ENCODE results near the gene PPP2R3A. TPM values are rescaled to one million over a fixed set of nuclear protein-coding genes. Genes with fewer than 3 reads are reported as not detected.

PPP2R3A gene
- total RNA-seq, 1 donor from 2014 or later: not detected

DNA sequence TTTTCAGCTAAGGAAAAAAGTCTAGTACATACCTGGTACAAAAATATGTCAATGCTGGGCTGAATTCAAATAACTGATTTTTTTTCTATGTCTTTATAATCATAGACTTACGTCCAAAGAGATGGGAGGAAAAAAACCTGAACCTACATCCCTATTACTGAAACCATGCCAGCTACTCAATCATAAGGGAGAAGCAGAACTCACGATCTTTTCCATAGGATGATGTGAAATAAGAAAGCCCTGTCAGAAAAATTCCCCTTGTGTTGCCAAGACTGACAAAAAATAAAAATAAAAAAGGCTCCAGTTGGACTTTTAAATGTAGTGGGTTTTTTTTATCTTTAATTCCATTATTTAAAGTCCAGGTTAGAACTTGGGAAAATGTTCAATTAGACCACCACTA is 227.3 kb downstream of the PPP2R3A start:
- intact Hi-C loops (cut with micrococcal nuclease): loop anchor here (1.0 to 10.0 kb wide), 4 partner anchors 56 to 822 kb away; no protein-coding TSS in a partner anchor

DNA sequence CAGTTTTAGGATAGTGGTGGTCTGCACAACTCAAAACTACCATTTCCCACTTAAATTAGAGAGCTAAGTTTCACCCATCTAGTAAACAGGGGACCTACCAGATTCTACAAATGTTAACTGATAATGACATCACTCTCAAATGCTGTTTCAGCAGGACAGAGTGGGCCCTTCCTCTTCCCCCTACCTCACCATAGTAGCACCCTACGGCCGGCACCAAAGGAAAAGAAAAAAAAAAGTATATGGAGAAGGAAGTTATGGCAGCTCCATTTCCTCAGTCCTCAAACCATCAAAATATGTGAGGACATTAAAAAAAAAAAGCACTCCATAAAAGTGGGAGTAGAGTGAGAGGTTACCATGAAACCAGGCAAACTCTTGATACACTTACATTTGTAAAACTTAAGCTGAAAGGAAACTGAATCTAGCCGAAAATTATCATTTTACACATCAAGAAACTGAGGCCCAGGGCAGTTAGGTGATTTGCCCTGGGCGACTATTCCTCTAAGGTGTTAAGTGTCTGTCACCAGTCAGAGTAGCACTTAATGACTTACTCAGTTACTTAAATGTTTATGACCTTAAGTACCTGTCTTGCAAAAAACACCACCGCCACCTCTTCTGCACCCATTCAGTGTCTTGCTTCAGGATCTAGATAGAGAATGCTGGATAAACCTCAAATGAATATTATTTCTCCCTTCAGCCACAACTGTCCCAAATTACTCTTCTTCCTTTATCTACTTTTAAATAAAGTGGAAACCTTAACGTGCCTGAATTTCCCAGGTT is 227.9 kb downstream of the PPP2R3A start:
- intact Hi-C loops (cut with micrococcal nuclease): loop anchor here (1.0 to 10.0 kb wide), 4 partner anchors 56 to 821 kb away; no protein-coding TSS in a partner anchor

DNA sequence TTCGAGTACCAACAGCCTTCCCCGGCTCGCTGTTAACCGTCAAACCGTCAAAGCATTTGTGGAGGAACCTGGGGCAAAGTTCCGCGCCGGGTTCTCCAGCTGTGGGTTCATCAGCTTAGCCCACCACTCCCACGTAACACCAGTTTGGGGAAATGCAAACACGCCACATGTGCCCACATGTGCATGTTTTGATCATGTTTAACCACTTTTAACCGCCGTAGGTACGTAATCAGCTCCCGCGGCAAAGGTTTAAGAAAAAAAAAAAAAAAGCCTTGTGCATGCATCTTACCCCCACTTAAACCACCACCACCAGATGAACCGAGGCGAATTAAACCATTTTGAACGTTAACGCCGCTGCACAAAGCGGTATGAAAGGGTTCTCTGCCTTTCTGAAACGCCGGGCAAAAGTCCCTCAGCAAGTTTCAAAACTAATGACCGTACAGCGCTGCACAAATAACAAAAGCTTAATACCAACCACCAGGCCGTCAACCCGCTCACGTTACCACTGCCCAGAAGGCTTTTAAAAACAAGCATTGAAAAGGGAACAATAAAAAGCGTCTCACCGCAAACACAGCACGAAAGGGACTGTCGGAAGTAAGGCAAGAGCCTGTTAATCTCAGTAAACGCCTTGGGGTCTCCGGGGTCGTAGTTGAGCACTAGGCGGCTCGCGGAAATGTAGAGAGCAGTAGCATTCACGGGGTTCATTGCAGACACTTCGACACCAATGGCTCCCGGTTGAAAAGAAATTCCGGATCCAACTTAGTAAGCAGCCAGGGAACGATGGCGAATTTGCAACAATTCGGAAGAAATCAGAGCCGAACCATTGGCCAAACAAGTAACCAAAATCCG is 229.1 kb downstream of the PPP2R3A start:
- intact Hi-C loops (cut with micrococcal nuclease): loop anchor here (5.0 to 10.0 kb wide), 4 partner anchors 57 to 1993 kb away; partner anchors contain the start of gene ARMC8

- intact Hi-C loops (cut with micrococcal nuclease): loop anchor here (1.0 to 10.0 kb wide), 7 partner anchors 55 to 1992 kb away; partner anchors contain the start of genes ARMC8, NCK1, PCCB and STAG1
Observed at GRCh38 chr3:136195258-136196063, 229.9 kb downstream of the PPP2R3A start.

DNA sequence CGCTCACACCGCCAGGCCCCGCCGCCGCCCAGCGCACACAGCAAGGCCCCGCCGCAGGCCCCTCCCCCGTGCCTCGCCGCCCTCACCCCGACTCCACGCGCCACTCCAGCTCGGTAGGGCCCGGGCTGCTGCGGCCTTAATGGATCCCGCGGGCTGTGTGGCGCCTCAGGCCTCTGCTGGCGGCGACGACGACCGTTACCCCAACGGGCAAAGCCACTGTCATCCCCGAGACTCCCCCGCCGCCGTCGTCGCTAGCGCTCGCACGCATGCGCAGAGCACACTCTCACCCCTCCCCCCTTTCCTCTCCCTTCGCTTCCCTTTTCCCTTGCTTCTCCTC is 230.5 kb downstream of the PPP2R3A start, which contains the start of gene MSL2:
Gene MSL2, minus strand, starts transcription at position 272 of the 337 bp plus-strand sequence. CDS start 1,222 bp downstream, outside the sequence.
- intact Hi-C loops (cut with micrococcal nuclease): loop anchor here (1.0 to 10.0 kb wide), 7 partner anchors 54 to 1991 kb away; partner anchors contain the start of genes ARMC8, NCK1, PCCB and STAG1

DNA sequence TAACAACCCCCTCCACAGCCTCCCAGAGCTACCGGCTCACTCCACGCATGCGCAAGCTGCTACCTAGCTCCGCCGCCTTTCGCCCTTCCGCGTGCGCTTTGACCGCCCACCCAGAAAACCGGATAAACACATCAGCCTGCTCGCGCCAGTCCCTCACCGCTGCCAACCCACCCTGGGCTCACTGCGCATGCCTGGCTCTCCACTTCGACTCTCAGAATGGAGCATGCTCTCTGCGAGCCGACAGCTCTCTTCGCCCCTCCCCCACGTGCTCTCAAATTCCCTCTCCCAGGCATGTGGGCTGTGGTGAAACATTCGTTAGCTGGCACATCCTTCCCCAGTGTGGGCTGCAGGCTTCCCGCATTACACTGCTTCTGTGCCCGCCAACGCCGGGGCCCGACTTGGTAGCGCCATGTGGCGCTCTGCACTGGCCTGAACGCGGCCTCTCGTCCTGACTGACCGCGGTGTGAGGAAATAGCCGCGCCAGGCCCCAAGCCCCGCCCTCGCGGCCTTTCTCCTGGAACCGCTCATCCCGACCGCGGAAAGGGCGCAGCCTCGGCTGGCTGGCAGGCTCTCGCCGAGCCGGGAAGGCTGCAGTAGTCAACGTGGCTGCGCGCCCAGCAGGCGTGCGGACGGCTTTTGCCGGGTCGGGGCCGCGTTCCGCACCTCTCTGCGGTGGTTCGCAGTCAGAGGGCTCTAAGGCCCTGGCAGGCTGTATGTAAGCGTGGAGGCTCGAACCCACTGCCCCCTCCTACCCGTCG is 231.1 kb downstream of the PPP2R3A start:
- intact Hi-C loops (cut with micrococcal nuclease): loop anchor here (1.0 to 10.0 kb wide), 7 partner anchors 54 to 1991 kb away; partner anchors contain the start of genes ARMC8, NCK1, PCCB and STAG1

DNA sequence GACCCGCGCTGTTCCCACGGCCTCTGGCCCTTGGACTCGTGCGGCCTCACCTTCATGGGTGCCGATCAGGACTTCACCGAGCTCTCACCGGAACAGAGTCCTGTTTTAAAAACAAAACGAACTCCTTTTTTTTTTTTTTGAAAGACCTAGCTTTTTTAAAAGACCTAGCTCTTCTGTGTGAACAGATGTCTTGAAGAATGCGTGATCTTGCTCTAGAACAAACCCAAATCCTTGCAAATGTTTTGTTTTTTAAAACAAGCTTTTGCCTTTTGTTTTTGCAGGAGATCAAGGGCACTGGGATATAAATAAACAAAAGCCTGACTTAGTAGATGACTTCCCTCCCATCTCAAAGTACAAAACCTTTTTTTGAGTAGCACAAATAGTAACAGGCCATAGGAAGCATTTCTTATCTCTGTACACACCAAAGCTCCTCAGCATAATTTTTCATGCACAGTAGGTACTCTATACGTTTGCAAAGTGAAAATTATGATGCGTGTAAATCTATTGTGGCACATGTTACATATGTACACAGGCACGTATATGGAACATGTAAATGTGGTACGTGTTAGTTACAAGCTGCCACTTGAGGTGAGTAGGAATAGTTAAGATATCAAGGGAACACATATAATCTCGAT is 231.7 kb downstream of the PPP2R3A start:
- intact Hi-C loops (cut with micrococcal nuclease): loop anchor here (2.0 to 10.0 kb wide), 4 partner anchors 122 to 1990 kb away; partner anchors contain the start of gene ARMC8

Other genes starting within 250 kb of the PPP2R3A start
- gene MSL2, start 230.6 kb downstream of the PPP2R3A start, total RNA-seq: 53.3 and 54.4 TPM in 2 replicates